ENCODE data around the gene ADSL. TPM values are rescaled to one million over a fixed set of nuclear protein-coding genes. Genes with fewer than 3 reads are reported as not detected.

Gene ADSL
- total and polyA plus RNA-seq, 2 donors (not counting 1 experiment from before 2014, with no cell fraction given): 61.0 to 63.8 TPM

GRCh38 chr22:40334060-40334459, 12.2 kb upstream of the ADSL start:
- DNase-seq: no peak
- ChIA-PET CTCF (interaction anchor here (1.2 kb wide), 1 partner anchor 13 kb away, joined by 4 read pairs; no protein-coding TSS in a partner anchor), POLR2A (no interaction called here)
- no peak for TF ChIP-seq CTCF (IDR thresholded peaks at IDR 0.05)
- no peak for TF ChIP-seq EZH2 (IDR thresholded peaks at IDR 0.05; ENCODE audit: borderline replicate concordance, insufficient read depth, low read depth, low read length, poor library complexity, severe bottlenecking)
- no peaks in the 10 kb centered on the region for H3K27me3 ChIP-seq (replicated peaks in 1 of 4; ENCODE audit: control extremely low read depth in 1 of 4, control insufficient read depth in 3 of 4, insufficient read depth in 4 of 4, low read length in 3 of 4)
- H3K27me3 Mint-ChIP-seq: no peaks in the 10 kb centered on the region
- no peak for ATAC-seq (ENCODE audit: low read depth)
- no peaks in the 10 kb centered on the region for H4K20me1 ChIP-seq (ENCODE audit: control insufficient read depth, insufficient read depth, low read length, poor library complexity, severe bottlenecking)
- H3K9me3 Mint-ChIP-seq (ENCODE audit: insufficient read depth): no peaks in the 10 kb centered on the region
- H3K4me3 ChIP-seq (ENCODE audit: control extremely low read depth in 1 of 5, extremely low read depth in 1 of 5, insufficient read depth in 1 of 5, low read depth in 2 of 5, low read length in 4 of 5): no peak overlapping the region
- peak overlapping the region in 1 of 2 donors; percentile 44 for H3K27ac ChIP-seq (ENCODE audit: low read length in 2 of 2)
- H3K4me3 Mint-ChIP-seq: no peak overlapping the region
- no peak overlapping the region for H3K9ac ChIP-seq (ENCODE audit: low read length)
- H2AFZ ChIP-seq (ENCODE audit: insufficient read depth, low read depth, low read length, poor library complexity, severe bottlenecking): no peak overlapping the region
- peaks cover 5 to 20% of the 10 kb centered on the region in 2 experiments for H3K36me3 ChIP-seq (replicated peaks in 1 of 2; ENCODE audit: control extremely low read depth in 1 of 2, control insufficient read depth in 1 of 2, extremely low read depth in 1 of 2, insufficient read depth in 2 of 2, low read length in 1 of 2)
- H3K4me1 Mint-ChIP-seq: peaks cover 45% of the 10 kb centered on the region
- H3K27ac Mint-ChIP-seq: peak overlapping the region; percentile 47
- H3K79me2 ChIP-seq (ENCODE audit: control insufficient read depth, insufficient read depth, low read length): no peaks in the 10 kb centered on the region
- H3K4me1 ChIP-seq (ENCODE audit: control insufficient read depth in 2 of 2, insufficient read depth in 2 of 2, low read length in 2 of 2): peaks cover 22 to 26% of the 10 kb centered on the region in 2 donors
- intact Hi-C loops (cut with micrococcal nuclease): no loop called here
- H3K9me3 ChIP-seq (ENCODE audit: control extremely low read depth in 1 of 3, control insufficient read depth in 2 of 3, insufficient read depth in 1 of 3, low read length in 2 of 3): no peaks in the 10 kb centered on the region
- 16% methylated on average over 2 of the region's 2 CpGs for WGBS (ENCODE audit: insufficient coverage)
- H3K4me2 ChIP-seq (replicated peaks; ENCODE audit: low read depth, low read length, poor library complexity, severe bottlenecking): no peak overlapping the region

- H3K4me3 ChIP-seq (ENCODE audit: control extremely low read depth in 1 of 5, extremely low read depth in 1 of 5, insufficient read depth in 1 of 5, low read depth in 2 of 5, low read length in 4 of 5): no peak overlapping the region
- Mint-ChIP-seq H3K27me3 (no peaks in the 10 kb centered on the region), H3K4me1 (peaks cover 45% of the 10 kb centered on the region), H3K27ac (peak overlapping the region; percentile 59), H3K9me3 (ENCODE audit: insufficient read depth) (no peaks in the 10 kb centered on the region), H3K4me3 (no peak overlapping the region)
- POLR2A ChIA-PET: interaction anchor here (0.6 kb wide), 2 partner anchors 432 to 651 kb away, joined by 4 to 5 read pairs; no protein-coding TSS in a partner anchor
- H3K4me2 ChIP-seq (replicated peaks; ENCODE audit: low read depth, low read length, poor library complexity, severe bottlenecking): no peak overlapping the region
- no CpG with 5 or more reads among the region's 2 CpGs for WGBS (ENCODE audit: insufficient coverage)
- peaks cover 22 to 26% of the 10 kb centered on the region in 2 donors for H3K4me1 ChIP-seq (ENCODE audit: control insufficient read depth in 2 of 2, insufficient read depth in 2 of 2, low read length in 2 of 2)
- no peaks in the 10 kb centered on the region for H3K27me3 ChIP-seq (replicated peaks in 1 of 4; ENCODE audit: control extremely low read depth in 1 of 4, control insufficient read depth in 3 of 4, insufficient read depth in 4 of 4, low read length in 3 of 4)
- H4K20me1 ChIP-seq (ENCODE audit: control insufficient read depth, insufficient read depth, low read length, poor library complexity, severe bottlenecking): no peaks in the 10 kb centered on the region
- peak overlapping the region in 1 of 2 donors; percentile 44 for H3K27ac ChIP-seq (ENCODE audit: low read length in 2 of 2)
- no peak overlapping the region for H3K9ac ChIP-seq (ENCODE audit: low read length)
- no peak for DNase-seq
- TF ChIP-seq CTCF (IDR thresholded peaks at IDR 0.05): no peak
- H2AFZ ChIP-seq (ENCODE audit: insufficient read depth, low read depth, low read length, poor library complexity, severe bottlenecking): no peak overlapping the region
- H3K36me3 ChIP-seq (replicated peaks in 1 of 2; ENCODE audit: control extremely low read depth in 1 of 2, control insufficient read depth in 1 of 2, extremely low read depth in 1 of 2, insufficient read depth in 2 of 2, low read length in 1 of 2): peaks cover 5 to 20% of the 10 kb centered on the region in 2 experiments
- no peak for ATAC-seq (ENCODE audit: low read depth)
- CTCF ChIA-PET: interaction anchor here (0.6 kb wide), 3 partner anchors 101 to 380 kb away, joined by 3 read pairs; no protein-coding TSS in a partner anchor
- intact Hi-C loops (cut with micrococcal nuclease): no loop called here
- no peaks in the 10 kb centered on the region for H3K9me3 ChIP-seq (ENCODE audit: control extremely low read depth in 1 of 3, control insufficient read depth in 2 of 3, insufficient read depth in 1 of 3, low read length in 2 of 3)
- H3K79me2 ChIP-seq (ENCODE audit: control insufficient read depth, insufficient read depth, low read length): no peaks in the 10 kb centered on the region
Measured at GRCh38 chr22:40334899-40335298, 11.4 kb upstream of the ADSL start.

Data from B cell (primary cell).